ENCODE measurements around the gene MYRIP.

DNA sequence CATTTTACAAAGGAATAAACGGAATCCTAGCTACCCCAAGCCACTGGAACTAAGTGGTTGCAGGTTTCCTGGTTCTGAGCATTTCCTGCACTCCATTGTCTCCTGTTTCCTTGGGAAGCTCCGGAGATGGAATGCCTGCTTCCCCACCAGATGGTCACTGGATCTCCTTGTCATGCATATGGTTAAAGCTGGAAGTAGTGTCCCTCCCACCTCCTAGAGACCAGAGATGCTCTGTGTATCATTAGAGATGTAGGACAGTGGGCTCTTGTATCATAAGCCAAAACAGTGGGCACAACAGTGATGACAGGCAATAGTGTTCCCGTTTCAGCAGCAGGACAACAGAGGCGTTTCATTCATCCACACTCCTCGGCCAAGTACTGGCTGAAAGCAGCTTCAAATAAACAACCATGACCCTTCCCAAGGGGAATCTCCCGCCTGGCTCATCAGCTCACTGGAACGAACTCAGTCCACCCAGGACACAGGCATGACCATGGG lies 363.9 kb downstream of the MYRIP start:
- TF ChIP-seq CTCF (IDR thresholded peaks at IDR 0.05) (no peak), POLR2A (IDR thresholded peaks at IDR 0.05) (no peak)

Data from uterus (tissue), 2 donors.